H1 (cell line): ENCODE data around the gene ADCY2. TPM values are rescaled to one million over a fixed set of nuclear protein-coding genes. Genes with fewer than 3 reads are reported as not detected.

ENCODE experiments used
- CTCF ChIA-PET: fragments of 300-600 bp; sonication (Branson Sonifier 250); formaldehyde crosslinking; loops from one replicate; lab custom pipeline; 2021; ENCODE audit not compliant: partially characterized antibody; lab: Charles Lee
- POLR2A ChIA-PET: fragments of 300-600 bp; sonication (Branson Sonifier 250); formaldehyde crosslinking; loops from one replicate; lab custom pipeline; 2021; ENCODE audit warnings: inconsistent platforms; ENCODE audit not compliant: partially characterized antibody; lab: Charles Lee
- DNase-seq, 2 experiments: peaks; one replicate each; pipeline versions ENCODE4 v3.0.0 to v3.0.0-alpha.2; 2010 to 2022; ENCODE audit warnings: low spot score in 2 of 2, low read depth in 1 of 2, mixed read lengths in 1 of 2
- FAIRE-seq: peaks from 2 replicates; lab custom pipeline; 2011; peaks lifted over from hg19 to GRCh38; lab: Jason Lieb, UNC
- H2AFZ ChIP-seq: 2 replicates; pipeline ENCODE4 v1.8.1; 2012; ENCODE audit warnings: low read length, inconsistent platforms
- H2AK5ac ChIP-seq: 2 replicates; pipeline ENCODE4 v1.6.1; 2013; ENCODE audit warnings: low read depth, low read length
- H2BK120ac ChIP-seq: replicated peaks from 2 replicates; pipeline ENCODE3; 2013; ENCODE audit warnings: low read depth, low read length, inconsistent platforms
- H2BK12ac ChIP-seq: 2 replicates; pipeline ENCODE4 v1.6.1; 2013; ENCODE audit warnings: low read depth, low read length
- H2BK15ac ChIP-seq: 2 replicates; pipeline ENCODE4 v1.6.1; 2013; ENCODE audit warnings: low read length
- H2BK20ac ChIP-seq: 2 replicates; pipeline ENCODE4 v1.6.1; 2013; ENCODE audit warnings: low read length
- H2BK5ac ChIP-seq: 2 replicates; pipeline ENCODE4 v1.6.1; 2013; ENCODE audit warnings: low read depth, low read length
- H3K14ac ChIP-seq: 2 replicates; pipeline ENCODE4 v1.6.1; 2013; ENCODE audit warnings: inconsistent platforms; ENCODE audit not compliant: insufficient read length
- H3K18ac ChIP-seq: 2 replicates; pipeline ENCODE4 v1.6.1; 2013; ENCODE audit warnings: low read length; ENCODE audit errors: extremely low read depth
- H3K23ac ChIP-seq: 2 replicates; pipeline ENCODE4 v1.6.1; 2013; ENCODE audit warnings: inconsistent platforms; ENCODE audit not compliant: insufficient read length
- H3K23me2 ChIP-seq: 2 replicates; pipeline ENCODE4 v1.6.1; 2013; ENCODE audit warnings: low read depth, low read length
- H3K27ac ChIP-seq: 2 replicates; pipeline ENCODE4 v1.6.1; 2011; ENCODE audit warnings: low read depth, low read length, inconsistent platforms
- H3K27me3 ChIP-seq, 4 experiments: replicated peaks in 1 of 4; 1 replicate in 1 of 4; 2 replicates in 3 of 4; pipeline versions ENCODE4 v1.6.1 to v1.8.1; 2011 to 2013; ENCODE audit warnings: low read length in 3 of 4, mild to moderate bottlenecking in 3 of 4, inconsistent platforms in 2 of 4, mixed read lengths in 2 of 4, moderate library complexity in 1 of 4; ENCODE audit not compliant: control insufficient read depth in 3 of 4, insufficient read depth in 3 of 4; ENCODE audit errors: extremely low read depth in 1 of 4
- H3K36me3 ChIP-seq, 4 experiments: 2 replicates each; pipeline versions ENCODE4 v1.6.1 to v1.8.1; 2011 to 2013; ENCODE audit warnings: mild to moderate bottlenecking in 4 of 4, low read length in 3 of 4, moderate library complexity in 2 of 4, control low read depth in 1 of 4, inconsistent platforms in 1 of 4; ENCODE audit not compliant: insufficient read depth in 4 of 4, control insufficient read depth in 2 of 4
- H3K4ac ChIP-seq: replicated peaks from 2 replicates; pipeline ENCODE3; 2013; ENCODE audit warnings: low read length, low read depth, mixed read lengths, inconsistent platforms; ENCODE audit not compliant: insufficient read length
- H3K4me1 ChIP-seq, 4 experiments: replicated peaks in 1 of 4; 1 replicate in 1 of 4; 2 replicates in 3 of 4; pipeline versions ENCODE4 v1.6.1 to v1.8.1; 2011 to 2013; ENCODE audit warnings: low read length in 3 of 4, inconsistent platforms in 2 of 4, mixed read lengths in 1 of 4; ENCODE audit not compliant: insufficient read depth in 4 of 4, control insufficient read depth in 3 of 4
- H3K4me2 ChIP-seq, 2 experiments: 2 replicates each; pipeline versions ENCODE4 v1.6.1 to v1.8.1; 2011 to 2013; ENCODE audit warnings: low read depth in 2 of 2, low read length in 2 of 2, control low read depth in 1 of 2, inconsistent platforms in 1 of 2, mild to moderate bottlenecking in 1 of 2; ENCODE audit not compliant: insufficient read depth in 1 of 2
- H3K4me3 ChIP-seq, 4 experiments: fragments of 200-600, 300-600 bp in 1 of 4; sonication (generic), shearing (Covaris generic), sonication (Bioruptor Twin) in 1 of 4; 2 replicates each; pipeline versions ENCODE4 v1.5.1 to v1.8.1; 2011 to 2016; ENCODE audit warnings: low read length in 4 of 4, low read depth in 3 of 4, control low read depth in 2 of 4, inconsistent platforms in 2 of 4, mild to moderate bottlenecking in 2 of 4, mixed read lengths in 1 of 4, moderate library complexity in 1 of 4; ENCODE audit not compliant: insufficient read depth in 2 of 4; ENCODE audit errors: extremely low read depth in 1 of 4
- H3K56ac ChIP-seq: replicated peaks from 2 replicates; pipeline ENCODE3; 2013; ENCODE audit warnings: low read depth, mild to moderate bottlenecking, mixed read lengths, low read length, inconsistent platforms; ENCODE audit not compliant: insufficient read length
- H3K79me1 ChIP-seq: 2 replicates; pipeline ENCODE4 v1.6.1; 2013; ENCODE audit warnings: low read depth, low read length, control low read depth
- H3K79me2 ChIP-seq, 2 experiments: 2 replicates each; pipeline versions ENCODE4 v1.6.1 to v1.8.1; 2012 to 2013; ENCODE audit warnings: low read length in 2 of 2, mild to moderate bottlenecking in 2 of 2, inconsistent platforms in 1 of 2; ENCODE audit not compliant: insufficient read depth in 2 of 2, control insufficient read depth in 1 of 2
- H3K9ac ChIP-seq, 4 experiments: replicated peaks in 1 of 4; 1 replicate in 1 of 4; 2 replicates in 3 of 4; pipeline versions ENCODE4 v1.6.1 to v1.8.1; 2011 to 2013; ENCODE audit warnings: low read depth in 3 of 4, low read length in 3 of 4, control low read depth in 2 of 4, mild to moderate bottlenecking in 2 of 4, moderate library complexity in 2 of 4, inconsistent platforms in 1 of 4; ENCODE audit errors: extremely low read depth in 1 of 4
- H3K9me3 ChIP-seq, 2 experiments: 2 replicates each; pipeline versions ENCODE4 v1.6.1 to v1.8.1; 2012 to 2013; ENCODE audit warnings: mild to moderate bottlenecking in 2 of 2, moderate library complexity in 2 of 2, control low read depth in 1 of 2, inconsistent platforms in 1 of 2, low read depth in 1 of 2, low read length in 1 of 2, mixed read lengths in 1 of 2; ENCODE audit not compliant: insufficient read depth in 2 of 2
- H4K20me1 ChIP-seq, 2 experiments: replicated peaks in 1 of 2; 2 replicates each; pipeline versions ENCODE3 to v1.8.1; 2011 to 2013; ENCODE audit warnings: inconsistent platforms in 2 of 2, low read length in 2 of 2, mild to moderate bottlenecking in 1 of 2; ENCODE audit not compliant: insufficient read depth in 2 of 2, control insufficient read depth in 1 of 2
- H4K5ac ChIP-seq: 2 replicates; pipeline ENCODE4 v1.6.1; 2013; ENCODE audit warnings: low read length, low read depth, mixed read lengths, inconsistent platforms; ENCODE audit not compliant: insufficient read length
- H4K8ac ChIP-seq: 2 replicates; pipeline ENCODE4 v1.8.0; 2013; ENCODE audit warnings: mild to moderate bottlenecking, moderate library complexity, low read length, inconsistent platforms; ENCODE audit not compliant: insufficient read depth; ENCODE audit errors: extremely low read depth
- H4K91ac ChIP-seq: replicated peaks from 2 replicates; pipeline ENCODE3; 2013; ENCODE audit warnings: low read length, mixed read lengths, inconsistent platforms; ENCODE audit not compliant: insufficient read length
- BACH1 ChIP-seq: IDR thresholded peaks from 2 replicates; pipeline ENCODE4 v1.6.1; 2012; ENCODE audit warnings: low read length, improper control_type of control experiment
- EGR1 ChIP-seq: IDR thresholded peaks from 2 replicates; pipeline ENCODE4 v1.6.1; 2011; ENCODE audit warnings: low read depth, low read length, borderline replicate concordance
- KDM1A ChIP-seq: fragments of 200-600, 300-600 bp; sonication (generic); IDR thresholded peaks from 2 replicates; pipeline ENCODE4 v1.7.1; 2016; ENCODE audit warnings: mild to moderate bottlenecking, low read length, borderline replicate concordance
- RFX5 ChIP-seq: IDR thresholded peaks from 2 replicates; pipeline ENCODE4 v1.6.1; 2011; ENCODE audit warnings: low read depth, low read length, improper control_type of control experiment, borderline replicate concordance
- WGBS, 2 experiments: shearing (Covaris generic) in 1 of 2; methylation state at CpG; one replicate each; pipeline versions ENCODE4 v1.1.6 to v1.1.7; 2013 to 2015; ENCODE audit warnings: low lambda C conversion rate in 2 of 2, mixed read lengths in 2 of 2, inconsistent platforms in 1 of 2, low coverage in 1 of 2, missing lambda C conversion rate in 1 of 2; ENCODE audit not compliant: insufficient replicate concordance in 2 of 2, insufficient coverage in 1 of 2, insufficient read length in 1 of 2; ENCODE audit errors: extremely low coverage in 1 of 2, missing lambda C conversion rate in 1 of 2; 5-methylcytosine and 5-hydroxymethylcytosine counted together
- polyA plus RNA-seq, 7 experiments: library from polyadenylated mRNA; depleted of rRNA in 3 of 7; stranded (reverse) in 5 of 7; unstranded in 2 of 7; fragments of >200 nt in 5 of 7; fragments of 200-250 nt in 2 of 7; gene quantifications; 1 replicate in 5 of 7; 2 replicates in 1 of 7; 4 replicates in 1 of 7; pipeline versions ENCODE4 v1.2.1 to v1.2.3, GENCODE V29; 2011 to 2013; ENCODE audit warnings: missing spikeins in 2 of 7, mixed read lengths in 2 of 7
- total RNA-seq: library from RNA; stranded (reverse); fragmentation: NEBNext Ultra II Directional; extraction: Animal tissue kit (Norgen Biotek cat#: 25700); gene quantifications from 2 replicates; pipeline ENCODE4 v1.2.1, GENCODE V29; 2021

Gene ADCY2
- total and polyA plus RNA-seq, 2 of the 8 experiments (the other 6 are each of a cell fraction or from before 2014, with no cell fraction given): 35.8 to 122 TPM

DNA sequence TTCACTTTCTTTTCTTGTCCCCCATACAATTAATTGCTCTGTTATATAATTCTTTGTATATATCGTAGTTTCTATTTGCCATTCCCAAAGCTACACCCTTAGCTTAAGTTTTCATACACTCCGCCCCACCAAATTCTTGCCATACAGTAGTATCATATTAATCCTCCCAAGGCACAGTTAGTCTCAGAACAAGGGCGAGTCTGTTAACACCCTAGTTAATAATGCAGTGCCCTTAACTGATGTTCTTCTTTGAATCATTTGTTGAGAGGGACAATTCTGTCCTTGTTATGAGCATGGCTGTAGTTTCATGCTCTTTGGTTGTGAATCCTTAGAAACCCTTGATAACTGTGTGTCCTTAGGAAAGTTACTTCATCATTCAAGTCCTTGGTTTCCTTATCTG, 248.8 kb downstream of the ADCY2 start:
- H3K56ac ChIP-seq: no peak overlapping the region
- H3K4me1 ChIP-seq: peaks cover 0 to 3% (median 1%) of the 10 kb centered on the region in 4 experiments; a peak in 2 of 7 replicates
- H3K14ac ChIP-seq: no peak overlapping the region
- peaks cover 0 to 33% of the 10 kb centered on the region in 2 experiments; a peak in 2 of 4 replicates for H3K79me2 ChIP-seq
- ChIA-PET POLR2A (no interaction called here), CTCF (interaction anchor here (0.7 kb wide), 1 partner anchor 51 kb away, joined by 5 read pairs; no protein-coding TSS in a partner anchor)
- TF ChIP-seq EGR1 (no peak), BACH1 (no peak), RFX5 (no peak), KDM1A (no peak)
- no peak overlapping the region for H2BK20ac ChIP-seq
- no peak overlapping the region for H2AFZ ChIP-seq
- no peak overlapping the region for H4K91ac ChIP-seq
- no peak overlapping the region for H2BK12ac ChIP-seq
- H3K4me2 ChIP-seq: no peak overlapping the region
- H3K23ac ChIP-seq: no peak overlapping the region
- H3K4me3 ChIP-seq: no peak overlapping the region
- no peak overlapping the region for H2BK5ac ChIP-seq
- no peak overlapping the region for H4K5ac ChIP-seq
- no peak overlapping the region for H2AK5ac ChIP-seq
- H2BK15ac ChIP-seq: no peak overlapping the region
- no peaks in the 10 kb centered on the region for H3K27me3 ChIP-seq
- H3K18ac ChIP-seq: 0 out of 2 replicates have a peak overlapping the region, but pooled peaks have one; percentile 65
- no peaks in the 10 kb centered on the region for H3K36me3 ChIP-seq
- DNase-seq (no peak), FAIRE-seq (no peak)
- H4K20me1 ChIP-seq: no peaks in the 10 kb centered on the region
- no peak overlapping the region for H4K8ac ChIP-seq
- no peak overlapping the region for H3K27ac ChIP-seq
- H3K23me2 ChIP-seq: no peaks in the 10 kb centered on the region
- H2BK120ac ChIP-seq: no peak overlapping the region
- no peaks in the 10 kb centered on the region for H3K79me1 ChIP-seq
- no peak overlapping the region for H3K9ac ChIP-seq
- 91% methylated on average over 3 of the region's 3 CpGs; no CpG with 5 or more reads in 1 of the 2 experiments for WGBS, 2 experiments
- H3K9me3 ChIP-seq: no peaks in the 10 kb centered on the region
- no peak overlapping the region for H3K4ac ChIP-seq
